Heart right ventricle (tissue), 16 donors: Measurements from ENCODE around the gene KNDC1. TPM values are rescaled to one million over a fixed set of nuclear protein-coding genes. Genes with fewer than 3 reads are reported as not detected.
"Not testable (repeated sequence)": the region's sequence is repeated elsewhere in the genome, so short reads cannot be mapped to it uniquely, and the experiment has no call there.

Experiments used
- ATAC-seq, 8 donors: fragments of 200-7000 bp; cut with Tn5 transposase; one replicate each; pipeline ENCODE4 v1.9.1; 2020; ENCODE audit warnings: mild to moderate bottlenecking in 8 of 8, moderate library complexity in 8 of 8, moderate number of reproducible peaks in 1 of 8
- DNase-seq, 2 donors: peaks; one replicate each; pipeline ENCODE4 v3.0.0-alpha.2; 2020
- H3K27ac ChIP-seq, 10 donors: fragments of 200-600 bp; sonication (generic) in 2 of 10; one replicate each; pipeline versions ENCODE4 v1.5.0 to v1.8.0; 2020 to 2022; ENCODE audit warnings: mild to moderate bottlenecking in 3 of 10
- H3K27me3 ChIP-seq, 7 donors: fragments of 200-600 bp; one replicate each; pipeline ENCODE4 v1.8.0; 2021 to 2022; ENCODE audit warnings: mild to moderate bottlenecking in 2 of 7
- H3K36me3 ChIP-seq, 9 donors: fragments of 200-600 bp; sonication (generic) in 1 of 9; one replicate each; pipeline versions ENCODE4 v1.5.0 to v1.8.0; 2020 to 2022; ENCODE audit warnings: mild to moderate bottlenecking in 2 of 9
- H3K4me1 ChIP-seq, 9 donors: fragments of 200-600 bp; sonication (generic) in 1 of 9; one replicate each; pipeline versions ENCODE4 v1.5.0 to v1.8.0; 2020 to 2022; ENCODE audit warnings: mild to moderate bottlenecking in 4 of 9
- H3K4me3 ChIP-seq, 10 donors: fragments of 200-600 bp; sonication (generic) in 2 of 10; one replicate each; pipeline versions ENCODE4 v1.5.0 to v1.8.0; 2020 to 2022; ENCODE audit warnings: mild to moderate bottlenecking in 7 of 10, moderate library complexity in 2 of 10
- H3K9me3 ChIP-seq, 11 donors: fragments of 200-600 bp in 10 of 11; sonication (generic) in 2 of 11; one replicate each; pipeline versions ENCODE4 v1.5.0 to v1.8.0; 2013 to 2022; ENCODE audit warnings: mild to moderate bottlenecking in 2 of 11, control low read depth in 1 of 11, moderate library complexity in 1 of 11
- CTCF ChIP-seq, 9 donors: fragments of 200-600 bp; sonication (generic) in 2 of 9; IDR thresholded peaks; one replicate each; pipeline versions ENCODE4 v1.5.0 to v1.8.0; 2021 to 2022; ENCODE audit warnings: antibody characterized with exemption in 9 of 9, mild to moderate bottlenecking in 5 of 9, moderate library complexity in 1 of 9
- WGBS, 2 donors: extraction: QIAGEN DNeasy Blood & Tissue Kit; methylation state at CpG; one replicate each; pipeline ENCODE4 v1.1.7; 2013; ENCODE audit warnings: inconsistent platforms in 1 of 2; 5-methylcytosine and 5-hydroxymethylcytosine counted together
- intact Hi-C, 10 donors: fragments of 100-400 bp; cut with DNase I; formaldehyde crosslinking; loops; one replicate each; pipeline versions ENCODE4 v1.11.1 to v1.14.2; 2022
- polyA plus RNA-seq, 2 donors: library from polyadenylated mRNA; stranded (reverse); fragments of 200-250 nt; gene quantifications; one replicate each; pipeline ENCODE4 v1.2.3, GENCODE V29; 2013
- total RNA-seq, 10 donors: library from RNA; stranded (reverse); fragmentation: NEBNext Ultra II Directional in 3 of 10; extraction: Animal tissue kit (Norgen Biotek cat#: 25700) in 3 of 10; gene quantifications; one replicate each; pipeline versions ENCODE4 v1.2.1 to v1.2.4, GENCODE V29; 2021 to 2023
- donor health status: Arrhythmogenic right ventricular cardiomyopathy.
- donor health status: ischemic (EF 13 %, LVEDD 7.1; RV severe dilation, severe dysfunction).
- donor health status: healthy with polysubstance abuse.
- donor health status: DM: no; HTN: yes; CAD: no.
- donor health status: DM: no; HTN: no; CAD: no.
- donor health status: ischemic (EF 25% LVEDD 6.9; RV normal size, moderate dysfunction).
- donor health status: ischemic (EF 25% LVEDD 5.7; RV mildly dilated, moderate dysfunction).
- donor health status: healthy.
- donor health status: DM: yes; HTN: yes; CAD: no.
- donor health status: Ischemic cardiomyopathy.
- donor health status: ischemic (EF 35%, LVEDD 5.7; RV mildly dilated, moderate dysfunction).
- donor health status: nonischemic (EF 11% LVEDD 7.7; RV severe dilation, severe dysfunction).
- donor health status: DM: yes; HTN: yes; CAD: no.
- donor health status: PGD.
- donor health status: ischemic (EF 29% LVEDD 5.4; RV normal size, mild dysfunction).
- donor health status: nonischemic (EF 23%, LVEDD 6.1; RV moderate dilation, normal function).

KNDC1 gene
- total and polyA plus RNA-seq, 12 donors, result 0.04 to 0.88 (median 0.14) TPM; not detected in 3

- Histone ChIP-seq H3K4me1 (no peaks in the 10 kb centered on the region), H3K9me3 (no peaks in the 10 kb centered on the region), H3K27me3 (peaks cover 0 to 32% (median 22%) of the 10 kb centered on the region in 7 donors), H3K36me3 (no peaks in the 10 kb centered on the region), H3K27ac (no peak overlapping the region), H3K4me3 (no peak overlapping the region)
- no peak for ATAC-seq
- no peak for DNase-seq
- intact Hi-C loops, result no loop called here
- 82 to 89% methylated on average over 17 of the region's 17 CpGs for WGBS, 2 donors
- no peak for TF ChIP-seq CTCF (IDR thresholded peaks at IDR 0.05)
Observed at GRCh38 chr10:133170092-133170491, 10.1 kb downstream of the KNDC1 start.

- no peak overlapping the region for H3K4me3 ChIP-seq
- no peak overlapping the region for H3K27ac ChIP-seq
- H3K9me3 ChIP-seq, result peaks cover 0 to 11% (median 0%) of the 10 kb centered on the region in 11 donors
- DNase-seq (no peak), ATAC-seq (no peak)
- no peak for TF ChIP-seq CTCF (IDR thresholded peaks at IDR 0.05)
- H3K36me3 ChIP-seq, result no peaks in the 10 kb centered on the region
- no peaks in the 10 kb centered on the region for H3K4me1 ChIP-seq
- 86 to 87% methylated on average over 15 of the region's 15 CpGs for WGBS, 2 donors
- intact Hi-C loops, result no loop called here
- peaks cover 0 to 20% (median 10%) of the 10 kb centered on the region in 7 donors for H3K27me3 ChIP-seq
Observed at GRCh38 chr10:133173860-133174640, 14.0 kb downstream of the KNDC1 start.

GRCh38 chr10:133174689-133175263 lies 14.8 kb downstream of the KNDC1 start:
- no peak for ATAC-seq
- WGBS, 2 donors, result 74 to 88% methylated on average over 3 of the region's 3 CpGs
- Histone ChIP-seq H3K4me1 (no peaks in the 10 kb centered on the region), H3K27ac (no peak overlapping the region), H3K9me3 (peaks cover 0 to 11% (median 0%) of the 10 kb centered on the region in 11 donors), H3K4me3 (no peak overlapping the region), H3K27me3 (peaks cover 0 to 24% (median 10%) of the 10 kb centered on the region in 7 donors), H3K36me3 (no peaks in the 10 kb centered on the region)
- intact Hi-C loops, result no loop called here
- no peak for TF ChIP-seq CTCF (IDR thresholded peaks at IDR 0.05)
- no peak for DNase-seq

GRCh38 chr10:133175624-133176023 lies 15.6 kb downstream of the KNDC1 start:
- WGBS, 2 donors, result 84 to 85% methylated on average over 4 of the region's 4 CpGs

GRCh38 chr10:133176546-133176945 lies 16.5 kb downstream of the KNDC1 start:
- Histone ChIP-seq H3K9me3 (peaks cover 0 to 11% (median 0%) of the 10 kb centered on the region in 11 donors), H3K4me1 (no peaks in the 10 kb centered on the region), H3K27me3 (peaks cover 0 to 35% (median 18%) of the 10 kb centered on the region in 7 donors), H3K36me3 (no peaks in the 10 kb centered on the region), H3K4me3 (no peak overlapping the region), H3K27ac (no peak overlapping the region)
- ATAC-seq, result no peak
- intact Hi-C loops, result no loop called here
- 85 to 92% methylated on average over 4 of the region's 4 CpGs for WGBS, 2 donors
- no peak for DNase-seq
- no peak for TF ChIP-seq CTCF (IDR thresholded peaks at IDR 0.05)

More at GRCh38 chr10:133175624-133176023, 15.6 kb downstream of the KNDC1 start:
- peaks cover 0 to 11% (median 0%) of the 10 kb centered on the region in 11 donors for H3K9me3 ChIP-seq
- H3K27ac ChIP-seq, intact Hi-C loops, H3K36me3 ChIP-seq, H3K4me3 ChIP-seq, ATAC-seq, H3K4me1 ChIP-seq, DNase-seq: not testable (repeated sequence)
- H3K27me3 ChIP-seq, result peaks cover 0 to 30% (median 17%) of the 10 kb centered on the region in 7 donors
